A673 (cell line): Measurements from ENCODE around the gene IGF2BP1.

Experiments
- CTCF ChIP-seq: fragments of 300-800, 200-600 bp; sonication (generic); conservative IDR thresholded peaks from 2 replicates; pipeline ENCODE4 v1.5.1; 2017; ENCODE audit warnings: low read depth, mild to moderate bottlenecking, antibody characterized with exemption, low read length, moderate library complexity, mixed read lengths
- EZH2 ChIP-seq: fragments of 200-600 bp; sonication (generic); IDR thresholded peaks from 2 replicates; pipeline ENCODE4 v1.6.1; 2017; ENCODE audit warnings: borderline replicate concordance, low read depth, mild to moderate bottlenecking, mixed read lengths, antibody characterized with exemption, low read length; ENCODE audit not compliant: poor library complexity, severe bottlenecking

GRCh38 chr17:49003557-49004511, 6.6 kb downstream of the IGF2BP1 start:
- 0 out of 2 replicates have a peak, but pooled peaks have one; percentile 13 for TF ChIP-seq CTCF
- TF ChIP-seq EZH2: no peak
